Embryonic facial prominence (tissue), 1 donor: ENCODE results near the gene DACH1.

ENCODE experiments used
- DNase-seq: peaks from one replicate; pipeline ENCODE4 v3.0.0-alpha.2; 2016; ENCODE audit errors: extremely low spot score

DACH1 gene

GRCh38 chr13:71625694-71626093 is 241.3 kb downstream of the DACH1 start:
- DNase-seq, result no peak

GRCh38 chr13:71624653-71625600 is 242.1 kb downstream of the DACH1 start:
- DNase-seq, result no peak

DNA sequence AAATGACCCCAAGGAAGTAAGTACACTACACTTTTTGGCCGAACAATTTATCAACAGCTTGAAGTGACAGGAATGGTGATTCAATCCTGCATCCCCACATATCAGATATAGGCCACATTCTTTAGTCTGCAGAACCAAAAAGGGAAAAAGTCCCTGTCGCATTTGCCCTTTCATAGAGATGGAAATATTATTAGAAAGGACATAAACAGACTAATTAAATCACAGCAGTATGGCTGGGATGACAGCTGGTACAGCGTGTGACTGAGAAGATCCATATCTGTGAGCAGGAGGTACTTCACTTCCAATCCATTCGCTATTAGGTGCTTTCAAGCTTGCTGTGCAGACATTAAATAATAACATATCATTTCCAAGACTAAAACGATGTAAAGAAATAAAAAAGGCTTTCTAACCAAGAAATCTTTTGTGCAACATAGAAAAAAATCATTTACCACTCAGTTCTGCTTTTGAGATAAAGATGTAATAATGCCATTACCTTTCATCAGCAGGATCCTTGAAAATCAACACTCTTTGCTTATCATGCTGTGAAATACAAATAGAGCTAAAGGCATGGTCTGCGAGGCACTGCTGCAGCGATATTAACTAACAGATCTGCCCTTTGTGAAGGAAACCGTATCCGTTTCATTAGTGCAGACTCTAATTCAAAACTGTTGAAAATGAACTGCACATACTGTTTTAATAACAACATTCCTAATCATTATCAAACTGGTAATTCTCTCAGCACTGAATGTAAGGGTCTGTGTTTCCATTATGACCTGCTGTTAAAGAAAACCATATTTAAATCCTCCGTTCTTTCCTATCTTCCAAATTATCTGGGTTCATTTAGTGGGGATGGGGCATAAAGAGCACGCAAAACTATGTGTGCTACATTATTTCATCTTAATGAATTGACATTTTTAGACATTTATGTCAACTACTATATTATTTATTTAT is 245.6 kb downstream of the DACH1 start:
- DNase-seq, result no peak

GRCh38 chr13:71619096-71619495 is 247.9 kb downstream of the DACH1 start:
- DNase-seq, result no peak

- DNase-seq, result no peak
Observed at GRCh38 chr13:71618159-71618558, 248.8 kb downstream of the DACH1 start.

DNA sequence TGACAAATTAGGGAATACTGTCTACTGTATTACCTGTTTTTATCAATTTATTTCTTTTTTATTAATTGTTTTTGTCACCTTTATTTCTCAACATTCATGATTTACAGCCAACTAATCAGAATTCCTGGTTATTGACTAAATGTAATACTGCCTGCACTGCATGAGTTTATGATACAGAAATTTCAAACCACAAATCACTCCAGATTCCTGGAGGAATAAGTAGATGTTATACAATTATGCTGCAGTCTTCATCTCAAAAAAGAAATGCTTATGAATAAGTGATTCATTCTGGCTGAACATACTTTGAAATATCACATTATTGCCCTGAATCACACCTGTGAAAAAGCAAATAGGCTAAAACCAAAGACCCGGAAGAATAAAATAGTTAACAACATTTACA is 249.7 kb downstream of the DACH1 start:
- no peak for DNase-seq

- DNase-seq, result no peak
Observed at GRCh38 chr13:71613066-71613745, 253.8 kb downstream of the DACH1 start.

DNA sequence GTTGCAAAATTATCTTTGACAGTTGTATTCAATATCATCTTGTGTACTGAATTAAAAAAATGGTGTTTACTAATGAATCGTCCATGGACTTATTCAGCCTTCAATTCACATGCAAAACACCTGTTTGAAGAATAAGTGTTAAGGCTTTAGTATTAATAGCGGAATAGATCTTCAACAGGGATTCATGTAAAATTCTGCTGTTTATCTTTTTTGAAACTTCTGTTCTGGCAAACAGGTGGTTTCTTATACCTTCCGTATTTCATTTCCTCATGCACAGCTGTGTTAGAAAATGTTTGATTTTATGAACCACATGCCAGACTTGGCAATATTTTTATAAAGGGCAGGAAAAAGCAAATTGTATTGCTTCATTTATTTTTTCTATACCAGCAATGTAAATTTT is 255.7 kb downstream of the DACH1 start:
- no peak for DNase-seq

DNA sequence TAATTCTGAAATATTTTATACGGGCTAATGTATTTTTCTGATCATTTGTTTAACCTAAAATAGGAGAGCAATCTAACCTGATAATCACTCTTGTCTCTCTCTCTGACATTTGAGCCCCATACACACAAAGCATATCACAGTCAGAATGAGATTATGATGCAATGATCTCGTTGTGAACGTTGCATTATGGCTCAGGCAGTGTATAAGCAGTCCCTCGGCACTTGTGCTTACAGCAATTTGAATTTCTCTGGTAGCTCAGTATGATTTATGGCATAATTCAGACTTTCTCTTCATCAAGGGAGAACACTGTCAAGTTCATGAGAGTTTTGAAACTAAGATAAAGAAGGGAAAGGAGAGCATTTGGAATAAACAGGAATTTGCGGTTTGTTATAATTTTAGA is 256.1 kb downstream of the DACH1 start:
- DNase-seq, result no peak

- no peak for DNase-seq
Observed at GRCh38 chr13:71609271-71609670, 257.7 kb downstream of the DACH1 start.

- no peak for DNase-seq
Observed at GRCh38 chr13:71607575-71607974, 259.4 kb downstream of the DACH1 start.

- DNase-seq, result no peak
Observed at GRCh38 chr13:71606818-71607217, 260.2 kb downstream of the DACH1 start.

GRCh38 chr13:71605744-71606143 is 261.3 kb downstream of the DACH1 start:
- DNase-seq, result no peak

DNA sequence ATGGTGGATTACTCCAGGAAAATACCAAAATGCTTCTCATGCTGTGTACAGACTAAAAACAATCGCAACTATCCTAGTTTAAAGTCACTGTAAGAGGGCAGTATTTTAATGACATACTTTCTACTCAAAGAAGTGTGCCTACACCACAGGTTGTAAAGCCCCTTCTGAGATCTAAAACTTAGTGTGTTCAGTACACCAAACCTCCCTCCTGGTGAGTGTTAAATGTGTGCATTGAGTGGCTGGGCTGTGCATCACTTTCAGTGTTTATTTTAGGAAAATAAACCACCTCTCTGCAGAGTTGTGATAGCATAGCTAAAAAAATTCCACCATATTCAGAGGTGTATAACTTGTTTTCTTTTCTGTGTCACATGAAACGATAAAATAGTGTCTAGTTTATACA is 263.7 kb downstream of the DACH1 start:
- no peak for DNase-seq

DNA sequence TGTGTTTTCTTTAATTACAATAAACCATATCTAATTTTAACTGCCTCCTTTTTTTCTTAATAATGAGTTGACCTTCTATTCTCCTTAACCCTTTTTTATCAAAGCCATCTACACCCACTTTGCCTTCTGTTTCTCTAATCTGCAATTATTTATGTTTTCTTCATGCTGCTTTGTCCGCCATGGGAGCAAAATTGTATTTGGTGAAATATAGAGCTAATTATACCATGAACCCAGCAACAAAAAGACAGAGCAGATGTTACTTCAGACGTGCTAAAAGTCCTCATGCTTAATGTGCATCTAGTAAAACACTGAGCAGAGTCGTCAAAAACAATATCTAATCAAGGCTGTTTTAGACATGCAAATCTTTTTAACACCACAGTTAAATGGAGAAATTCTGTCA is 264.7 kb downstream of the DACH1 start:
- no peak for DNase-seq

DNA sequence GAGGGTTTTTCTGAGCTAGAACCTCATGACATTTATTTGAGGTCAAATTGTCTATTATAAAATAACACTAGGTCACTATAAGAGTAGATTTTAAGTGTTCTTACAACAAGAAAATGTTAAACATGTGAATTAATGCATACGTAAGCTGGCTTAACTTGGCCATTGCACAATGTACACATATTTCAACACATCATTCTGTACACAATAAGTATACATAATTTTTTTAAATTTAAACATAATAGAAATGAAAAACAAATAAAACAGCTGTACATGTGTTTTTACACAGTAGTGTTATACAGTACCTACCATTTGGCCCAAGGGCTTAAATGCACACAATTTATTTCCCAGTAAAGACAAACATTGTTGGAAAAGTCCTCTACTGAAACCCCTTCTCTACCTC is 269.9 kb downstream of the DACH1 start:
- no peak for DNase-seq

DNA sequence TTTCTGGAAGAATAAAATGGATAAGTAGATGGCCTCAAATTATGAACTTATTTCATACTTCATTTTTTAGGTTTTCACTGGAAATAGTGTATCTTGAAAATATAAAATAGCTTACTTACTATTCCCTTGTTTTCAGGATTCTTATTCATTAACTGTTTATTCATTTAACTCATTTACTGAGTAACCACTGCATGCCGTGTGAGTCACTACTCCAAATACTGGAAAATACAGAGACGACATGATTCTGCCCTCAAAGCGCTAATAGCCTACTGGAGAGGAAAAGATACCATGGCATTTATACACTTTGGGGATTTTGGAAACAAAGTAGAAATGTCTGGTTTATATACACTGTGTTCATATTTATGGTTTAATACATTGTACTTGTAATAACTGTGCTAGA is 270.9 kb downstream of the DACH1 start:
- no peak for DNase-seq

- DNase-seq, result no peak
Observed at GRCh38 chr13:71593566-71593965, 273.4 kb downstream of the DACH1 start.

- no peak for DNase-seq
Observed at GRCh38 chr13:71591374-71591773, 275.6 kb downstream of the DACH1 start.

DNA sequence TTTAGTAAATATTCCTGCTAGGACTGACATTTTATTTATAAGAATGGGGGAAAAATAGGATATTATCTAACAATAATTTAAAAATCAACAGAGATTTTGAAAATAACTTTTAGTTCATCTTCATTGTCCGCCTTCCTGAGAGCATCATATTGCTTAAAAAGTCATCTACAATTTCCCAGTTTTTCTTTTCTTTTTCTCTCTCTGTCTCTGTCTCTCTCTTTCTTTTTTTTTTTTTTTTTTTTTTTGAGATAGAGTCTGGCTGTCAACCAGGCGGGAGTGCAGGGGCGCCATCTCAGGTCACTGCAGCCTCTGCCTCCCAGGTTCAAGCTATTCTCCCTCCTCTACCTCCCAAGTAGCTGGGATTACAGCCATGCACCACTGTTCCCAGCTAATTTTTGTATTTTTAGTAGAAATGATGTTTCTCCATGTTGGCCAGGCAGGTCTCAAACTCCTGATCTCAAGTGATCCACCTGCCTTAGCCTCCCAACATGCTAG is 276.3 kb downstream of the DACH1 start:
- DNase-seq, result no peak

DNA sequence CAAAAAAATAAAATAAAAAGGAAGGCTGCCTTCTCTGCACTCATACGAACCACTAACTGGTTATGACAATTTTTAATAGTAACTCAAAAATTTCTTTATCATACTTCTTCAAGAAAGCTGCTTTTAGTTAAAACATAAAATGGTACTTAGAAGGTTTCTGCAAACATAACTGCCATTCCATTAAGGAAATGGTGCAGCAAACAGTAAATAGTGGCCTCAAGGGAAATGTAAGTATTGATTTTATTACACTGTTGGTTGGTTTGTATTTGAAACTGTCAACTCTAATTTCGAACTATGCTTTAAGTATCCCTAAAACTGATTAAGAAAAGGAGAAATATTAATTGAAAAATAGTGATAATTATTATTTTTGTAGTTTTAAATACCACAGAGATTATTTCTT is 278.0 kb downstream of the DACH1 start:
- DNase-seq, result no peak

DNA sequence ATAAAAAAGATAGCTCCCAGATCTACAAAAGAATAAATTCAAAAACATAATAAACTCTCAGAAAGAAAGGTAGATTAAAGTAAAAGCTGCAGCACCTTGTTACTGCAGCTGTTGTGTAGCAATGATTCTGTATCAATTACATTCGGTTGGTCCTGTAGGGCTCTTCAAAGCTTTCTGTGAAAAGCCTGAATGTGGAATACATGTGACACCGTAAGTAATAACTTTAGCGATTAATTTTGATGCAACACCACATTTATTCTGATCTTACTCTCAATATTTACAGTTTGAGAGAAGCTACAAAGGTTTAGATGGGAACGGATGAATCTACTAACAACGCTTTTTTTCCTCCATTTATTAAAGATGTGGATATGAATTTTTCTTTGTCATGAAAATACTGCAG is 279.2 kb downstream of the DACH1 start:
- no peak for DNase-seq
